Skin of body (tissue), 2 donors: Measurements from ENCODE around the gene SLITRK6. TPM values are rescaled to one million over a fixed set of nuclear protein-coding genes. Genes with fewer than 3 reads are reported as not detected.
"Not testable (repeated sequence)": the region's sequence is repeated elsewhere in the genome, so short reads cannot be mapped to it uniquely, and the experiment has no call there.

ENCODE experiments used
- DNase-seq: peaks from one replicate; lab custom pipeline; 2025; lab: John Stamatoyannopoulos, UW
- total RNA-seq: library from RNA; depleted of rRNA; stranded (reverse); fragments of >200 nt; gene quantifications from one replicate; pipeline ENCODE4 v1.2.3, GENCODE V29; 2014

The SLITRK6 gene, protein sequence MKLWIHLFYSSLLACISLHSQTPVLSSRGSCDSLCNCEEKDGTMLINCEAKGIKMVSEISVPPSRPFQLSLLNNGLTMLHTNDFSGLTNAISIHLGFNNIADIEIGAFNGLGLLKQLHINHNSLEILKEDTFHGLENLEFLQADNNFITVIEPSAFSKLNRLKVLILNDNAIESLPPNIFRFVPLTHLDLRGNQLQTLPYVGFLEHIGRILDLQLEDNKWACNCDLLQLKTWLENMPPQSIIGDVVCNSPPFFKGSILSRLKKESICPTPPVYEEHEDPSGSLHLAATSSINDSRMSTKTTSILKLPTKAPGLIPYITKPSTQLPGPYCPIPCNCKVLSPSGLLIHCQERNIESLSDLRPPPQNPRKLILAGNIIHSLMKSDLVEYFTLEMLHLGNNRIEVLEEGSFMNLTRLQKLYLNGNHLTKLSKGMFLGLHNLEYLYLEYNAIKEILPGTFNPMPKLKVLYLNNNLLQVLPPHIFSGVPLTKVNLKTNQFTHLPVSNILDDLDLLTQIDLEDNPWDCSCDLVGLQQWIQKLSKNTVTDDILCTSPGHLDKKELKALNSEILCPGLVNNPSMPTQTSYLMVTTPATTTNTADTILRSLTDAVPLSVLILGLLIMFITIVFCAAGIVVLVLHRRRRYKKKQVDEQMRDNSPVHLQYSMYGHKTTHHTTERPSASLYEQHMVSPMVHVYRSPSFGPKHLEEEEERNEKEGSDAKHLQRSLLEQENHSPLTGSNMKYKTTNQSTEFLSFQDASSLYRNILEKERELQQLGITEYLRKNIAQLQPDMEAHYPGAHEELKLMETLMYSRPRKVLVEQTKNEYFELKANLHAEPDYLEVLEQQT
- total RNA-seq = 16.8 TPM

DNA sequence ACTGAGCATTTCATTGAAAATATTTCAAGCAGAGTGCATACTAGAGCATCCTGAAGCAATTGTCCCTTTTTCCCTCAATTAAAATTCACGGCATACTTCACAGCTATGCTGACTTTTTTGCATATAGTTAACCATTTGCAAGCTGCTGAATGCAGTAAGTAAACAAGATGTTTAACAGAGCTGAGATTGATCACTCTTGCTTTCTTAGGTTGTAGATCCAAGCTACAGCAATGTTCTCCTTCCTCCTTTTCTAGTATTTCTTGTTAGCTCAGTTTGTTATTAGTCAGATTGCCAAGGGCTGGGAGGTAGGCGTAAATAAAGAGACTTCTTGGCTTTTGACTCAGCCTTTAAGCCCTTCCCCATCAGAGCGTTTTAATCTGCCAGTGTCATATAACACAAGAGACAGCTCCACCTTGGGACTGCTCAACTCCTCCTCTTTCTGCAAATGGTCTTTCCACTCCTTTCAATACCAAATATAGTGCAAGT is at the start of gene SLITRK6:
Gene SLITRK6 (minus strand): TSS at position 323 of the 486 bp plus-strand sequence. CDS start 2,911 bp downstream, outside the sequence.
- DNase-seq = peak; percentile 85

DNA sequence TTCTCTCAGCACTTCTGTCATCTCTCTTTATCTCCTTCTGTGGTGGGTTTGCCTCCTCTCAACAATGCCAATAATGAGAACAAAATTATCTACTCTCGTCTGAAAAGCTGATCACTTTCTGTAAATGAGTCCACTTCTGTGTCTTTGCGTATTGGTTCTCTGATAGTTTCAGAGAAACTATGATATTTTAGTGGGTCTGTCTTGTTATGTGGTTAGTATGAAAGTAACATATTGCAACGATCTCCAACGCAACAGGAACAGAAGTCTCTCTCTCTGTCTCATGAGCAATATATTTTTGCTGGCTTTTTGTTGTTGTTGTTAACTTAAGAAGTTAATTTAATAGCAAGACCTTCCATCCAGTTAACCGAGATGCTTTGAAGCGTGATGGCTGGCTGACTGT is 47.8 kb upstream of the SLITRK6 start:
- no peak for DNase-seq

DNA sequence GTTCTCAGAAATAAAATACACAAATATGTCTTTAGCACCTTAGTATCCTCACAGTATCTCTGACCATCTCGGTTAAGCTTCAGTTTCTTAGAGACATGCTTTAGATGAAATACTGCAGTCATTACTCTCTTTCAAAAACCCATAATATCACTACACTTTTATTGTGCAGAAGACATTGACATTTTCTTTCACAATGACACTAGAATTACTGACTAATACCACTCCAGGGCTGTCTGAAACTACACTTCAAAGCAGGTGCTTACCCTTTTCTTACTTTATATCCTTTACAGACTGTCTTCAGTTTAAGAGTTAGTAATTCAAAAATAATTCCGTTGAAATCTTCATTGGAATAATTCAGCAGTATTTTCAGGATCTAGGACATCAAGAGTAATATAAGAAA is 42.2 kb upstream of the SLITRK6 start:
- no peak for DNase-seq

DNA sequence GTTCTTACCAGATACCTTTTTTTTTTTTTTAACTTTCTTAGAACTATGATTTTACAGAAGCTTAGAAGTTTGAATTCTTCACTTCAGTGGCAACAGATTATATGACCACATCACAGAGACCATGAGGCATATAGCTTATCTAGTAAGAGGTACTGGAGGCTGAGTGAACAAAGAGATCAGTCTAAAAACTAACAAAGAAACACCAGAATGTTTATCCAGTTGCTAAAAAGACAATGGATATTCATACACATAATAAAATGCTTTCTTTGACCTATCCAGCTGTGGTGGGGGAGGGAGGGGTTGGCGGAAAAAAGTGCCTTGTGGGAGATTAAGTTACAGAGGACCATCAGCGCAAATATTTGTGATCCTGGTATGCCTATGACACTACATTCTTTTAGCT is 34.7 kb upstream of the SLITRK6 start:
- no peak for DNase-seq

DNA sequence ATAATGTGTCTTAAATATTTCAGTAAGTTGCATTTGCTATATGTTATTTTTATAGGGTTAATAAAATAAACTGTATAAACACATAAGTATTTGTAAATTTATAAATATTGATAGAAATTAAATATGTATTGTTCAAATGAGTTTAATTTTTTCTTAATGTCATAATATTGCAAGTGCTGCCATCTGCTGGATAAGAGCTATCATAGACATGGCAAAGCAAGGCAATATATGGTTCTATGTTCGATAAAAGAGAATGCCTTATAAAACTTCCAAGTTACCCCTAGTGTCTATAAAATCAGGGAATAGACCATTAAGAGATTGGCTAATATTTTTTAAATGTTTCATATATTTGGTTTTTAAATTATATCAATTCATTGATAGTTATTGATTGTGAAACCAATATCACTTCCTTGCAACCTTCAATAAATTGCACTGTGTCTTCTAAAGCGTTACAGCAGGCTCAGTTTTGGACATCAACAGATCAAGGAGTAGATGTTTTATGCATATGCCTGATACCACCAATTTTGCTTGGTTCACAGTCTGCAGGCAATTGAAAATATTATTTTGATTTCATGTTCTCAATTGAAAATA is 29.0 kb upstream of the SLITRK6 start:
- DNase-seq = no peak

DNA sequence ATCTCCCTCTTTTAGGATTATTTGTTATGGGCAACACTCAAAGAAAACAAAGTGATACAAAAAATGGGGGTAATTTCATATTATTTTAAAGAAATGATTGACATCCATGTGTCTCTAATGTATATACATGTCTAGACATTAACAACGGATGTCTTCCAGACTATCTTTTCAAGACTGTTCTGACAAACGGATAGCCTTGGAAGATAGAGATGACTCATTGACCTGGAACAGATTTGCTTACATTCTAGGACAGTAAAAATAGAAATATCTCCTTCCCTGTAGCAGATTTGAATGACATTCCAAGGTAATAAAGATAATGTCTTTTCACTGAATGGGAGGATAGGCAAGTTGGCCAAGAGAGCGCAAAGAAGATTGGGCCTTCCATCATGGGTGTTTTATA is 26.2 kb upstream of the SLITRK6 start:
- no peak for DNase-seq

DNA sequence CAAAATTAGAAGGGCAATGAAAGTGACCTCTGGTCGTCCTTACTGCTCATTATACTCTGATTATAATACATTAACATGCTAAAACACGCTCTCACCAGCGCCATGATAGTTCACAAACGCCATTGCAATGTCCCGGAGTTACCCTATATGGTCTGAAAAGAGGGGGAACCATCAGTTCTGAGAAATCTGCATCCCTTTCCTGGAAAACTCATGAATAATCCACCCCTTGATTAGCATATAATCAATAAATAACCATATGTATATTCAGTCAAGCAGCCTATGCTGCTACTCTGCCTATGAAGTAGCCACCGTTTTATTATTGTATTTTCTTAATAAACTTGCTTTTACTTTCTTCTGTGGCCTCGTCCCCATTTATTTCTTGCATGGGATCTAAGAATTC is 24.6 kb upstream of the SLITRK6 start:
- DNase-seq = no peak

DNA sequence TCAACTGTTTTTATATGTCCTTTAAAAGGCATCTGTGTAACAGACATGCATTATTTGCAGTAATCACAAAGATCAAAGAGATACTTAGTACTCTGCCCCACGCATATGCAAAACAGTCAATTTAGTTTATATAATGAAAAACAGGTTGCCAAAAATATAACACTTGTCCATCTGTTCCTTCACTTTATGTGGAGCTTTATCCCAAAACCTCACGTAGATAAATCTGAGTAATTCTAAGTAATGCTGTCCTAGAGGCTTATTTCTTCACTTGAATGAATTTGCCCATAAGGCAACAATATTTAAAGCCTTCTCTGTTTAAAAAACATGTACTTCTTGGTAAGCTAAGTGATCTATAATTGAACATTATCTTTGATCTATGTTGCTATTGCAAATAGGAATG is 20.3 kb upstream of the SLITRK6 start:
- peak; percentile 17 for DNase-seq

DNA sequence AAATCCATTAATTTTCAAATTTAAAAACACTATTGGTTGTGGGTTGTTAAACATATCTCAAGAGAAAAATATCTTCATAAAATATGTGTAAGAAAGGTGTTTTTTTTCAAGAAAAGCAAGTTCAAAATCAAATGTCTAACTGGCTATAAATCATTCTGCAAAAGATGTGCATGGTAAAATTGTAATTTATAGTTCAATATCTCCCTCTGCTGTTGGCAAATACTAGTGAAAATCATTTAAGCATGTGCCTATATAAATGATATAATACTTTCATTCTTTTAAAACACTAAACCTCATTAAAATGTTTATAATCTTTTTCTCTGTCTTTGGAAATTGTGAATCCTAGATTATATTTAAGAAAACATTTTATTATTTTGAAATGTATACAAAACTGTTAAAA is 17.2 kb upstream of the SLITRK6 start:
- no peak for DNase-seq

DNA sequence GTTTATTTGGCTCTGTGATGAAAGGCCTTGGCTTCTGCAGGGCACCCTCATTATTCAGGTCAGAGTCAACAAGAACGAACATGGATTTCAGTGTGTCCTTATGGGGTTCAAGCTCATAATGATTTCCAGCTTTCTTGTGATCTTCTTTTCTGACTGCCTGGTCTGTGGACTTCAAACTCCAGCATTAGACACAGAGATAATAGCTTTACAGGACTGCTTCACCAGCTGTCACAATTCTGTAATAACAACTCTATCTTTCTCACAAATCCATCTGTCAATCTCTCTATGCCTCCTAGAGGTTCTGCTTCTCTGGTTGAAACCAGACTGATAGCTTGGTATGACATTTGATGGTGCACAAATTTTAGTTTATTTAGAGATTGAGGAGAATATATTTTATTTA is 13.1 kb upstream of the SLITRK6 start:
- DNase-seq = no peak

DNA sequence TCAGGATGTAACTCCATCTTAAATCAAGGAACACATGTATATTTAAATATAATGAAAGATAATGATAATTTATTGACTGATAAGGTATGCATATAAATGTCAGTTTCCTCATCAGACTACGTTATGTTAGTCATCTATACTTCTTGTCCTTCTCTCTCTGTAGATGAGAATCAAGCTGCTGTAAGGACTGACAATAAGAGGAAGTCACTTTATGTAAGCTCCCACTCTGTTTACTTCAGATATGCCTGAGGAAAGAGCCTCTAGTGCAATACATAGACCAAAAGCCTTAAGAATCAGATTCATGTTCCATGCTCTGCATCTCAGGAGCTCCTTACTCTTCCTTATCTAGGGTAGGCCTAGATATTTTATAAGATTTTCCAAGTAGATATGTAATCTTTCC is 9.6 kb upstream of the SLITRK6 start:
- DNase-seq = no peak

DNA sequence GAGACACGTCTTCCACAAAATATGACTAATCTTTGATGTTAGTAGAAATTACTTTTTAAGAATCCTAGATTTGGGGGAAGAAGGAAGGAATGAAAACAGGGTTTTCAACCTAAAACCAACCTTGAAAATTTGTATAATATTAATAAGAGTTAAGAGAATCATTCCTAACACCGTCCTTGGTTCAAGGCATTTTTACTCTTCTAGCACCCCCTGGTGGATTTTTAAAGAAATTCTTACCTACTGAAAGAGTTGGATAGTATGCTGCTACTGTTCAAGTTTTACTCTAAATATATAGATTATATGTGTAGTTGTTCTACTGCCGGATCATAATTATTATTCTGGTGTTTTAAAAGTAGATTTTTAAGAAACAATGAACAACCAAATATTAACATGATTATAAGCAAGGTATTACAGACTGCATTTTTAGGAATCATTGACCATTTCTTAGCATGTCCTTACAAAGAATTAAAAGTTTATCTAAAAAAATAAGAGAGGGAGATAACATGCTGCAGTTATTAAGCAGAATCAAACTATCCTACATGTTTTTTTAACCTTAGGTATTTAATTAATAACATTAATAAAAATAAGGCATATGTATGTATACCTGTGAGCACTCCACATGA is 7.4 kb upstream of the SLITRK6 start:
- no peak for DNase-seq

DNA sequence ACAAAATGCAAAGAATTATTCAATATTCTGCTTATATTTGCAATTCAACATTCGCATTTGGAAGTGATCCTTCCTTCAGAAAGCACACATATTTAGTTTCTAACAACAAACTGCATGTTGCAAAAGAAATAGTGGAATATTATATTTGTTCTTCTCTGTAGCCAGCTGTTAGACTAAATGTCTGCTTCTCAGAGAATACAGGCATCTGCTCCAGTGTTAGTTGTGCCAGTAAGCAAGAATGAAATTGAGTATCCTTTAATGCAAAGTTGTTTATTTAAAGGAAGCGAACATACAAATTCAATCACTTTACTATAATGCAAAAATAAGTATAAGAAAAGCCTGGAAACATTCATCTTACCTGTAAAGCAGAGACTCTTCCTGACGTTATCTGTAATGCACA is 663 bp downstream of the SLITRK6 start:
- no peak for DNase-seq

DNA sequence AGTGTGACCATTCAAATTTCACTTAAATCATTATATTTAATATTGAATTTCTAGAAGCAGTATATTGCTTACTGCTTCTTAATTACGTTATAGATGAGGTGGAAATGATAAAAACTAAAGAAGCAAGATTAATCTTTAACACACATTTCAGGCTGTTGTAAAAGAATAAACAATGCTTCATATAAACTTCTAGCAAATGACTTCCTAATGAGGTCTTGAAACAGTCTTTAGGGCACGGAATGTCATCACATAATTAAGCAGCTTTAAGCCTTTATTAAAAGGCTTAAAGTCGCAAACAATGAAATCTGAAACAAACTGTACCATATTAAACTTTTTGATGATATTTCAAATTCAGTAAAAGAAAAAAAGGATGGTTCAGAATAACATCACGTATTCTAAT is 1.9 kb downstream of the SLITRK6 start:
- DNase-seq = no peak

DNA sequence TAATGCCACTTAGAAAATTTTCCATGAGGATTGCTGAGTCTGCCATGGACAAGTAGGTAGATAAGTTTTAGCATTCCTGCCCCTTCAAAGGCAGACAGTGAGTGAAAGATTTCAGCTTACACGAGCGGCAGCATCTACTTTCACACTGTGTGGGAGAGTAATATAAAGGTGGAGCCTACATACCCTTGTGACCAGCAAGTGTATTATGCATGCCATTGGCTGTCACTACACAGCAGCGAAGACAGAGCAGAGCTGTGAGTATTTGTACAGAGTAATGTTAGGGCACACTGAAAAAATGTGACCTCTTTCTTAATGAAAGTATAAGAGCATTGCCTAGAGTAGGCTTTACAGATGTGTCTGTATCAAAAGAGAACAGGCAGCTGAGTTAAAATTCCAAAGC is 14.0 kb downstream of the SLITRK6 start:
- DNase-seq = no peak

DNA sequence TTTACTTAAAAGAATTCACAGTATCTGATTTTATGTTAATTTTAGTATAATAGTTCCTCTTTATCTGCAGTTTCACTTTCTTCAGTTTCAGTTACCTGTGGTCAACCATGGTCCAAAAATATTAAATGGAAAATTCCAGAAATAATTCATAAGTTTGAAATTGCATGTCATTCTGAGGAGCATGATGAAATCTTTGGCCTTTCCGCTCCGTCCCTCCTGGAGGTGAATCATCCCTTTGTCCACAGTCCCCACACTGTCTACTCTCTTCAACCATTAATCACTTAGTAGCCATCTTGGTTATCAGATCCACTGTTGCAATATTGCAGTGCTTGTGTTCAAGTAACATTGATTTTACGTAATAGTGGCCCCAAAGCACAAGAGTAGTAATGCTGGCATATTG is 26.9 kb downstream of the SLITRK6 start:
- no peak for DNase-seq

DNA sequence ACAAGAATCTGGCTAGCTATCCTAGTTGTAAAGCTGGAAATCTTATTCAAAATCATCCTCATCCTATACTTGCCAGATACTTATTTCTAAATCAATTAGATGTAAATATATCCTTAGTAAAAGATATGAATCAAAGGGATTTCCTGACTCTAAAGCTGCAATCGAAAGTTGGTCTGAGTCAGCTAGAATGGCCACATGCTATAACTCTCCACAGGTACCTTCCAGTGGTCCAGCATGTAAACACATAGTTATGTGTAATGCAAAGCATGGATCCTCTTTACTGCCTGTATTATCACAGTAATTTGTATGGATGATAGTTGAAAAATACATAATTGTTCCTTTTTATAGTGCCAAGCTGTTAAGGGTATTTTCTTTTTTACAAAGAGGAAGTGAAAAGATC is 27.4 kb downstream of the SLITRK6 start:
- no peak for DNase-seq

DNA sequence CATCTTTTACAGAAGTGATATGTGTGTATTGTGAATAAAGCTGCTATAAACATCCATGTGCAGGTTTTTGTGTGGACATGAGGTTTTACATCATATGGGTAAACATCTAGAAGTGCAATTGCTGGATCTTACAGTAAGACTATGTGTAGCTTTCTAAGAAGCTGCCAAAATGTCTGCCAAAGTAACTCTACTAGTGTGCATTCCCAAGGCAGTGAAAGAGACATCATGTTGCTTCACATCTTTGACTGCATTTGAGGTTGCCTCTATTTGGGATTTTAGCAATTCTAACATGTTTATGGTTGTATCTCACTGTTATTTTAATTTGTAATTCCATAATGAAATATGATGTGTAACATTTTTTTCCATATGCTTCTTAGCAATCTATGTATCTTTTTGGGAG is 30.3 kb downstream of the SLITRK6 start:
- no peak for DNase-seq

DNA sequence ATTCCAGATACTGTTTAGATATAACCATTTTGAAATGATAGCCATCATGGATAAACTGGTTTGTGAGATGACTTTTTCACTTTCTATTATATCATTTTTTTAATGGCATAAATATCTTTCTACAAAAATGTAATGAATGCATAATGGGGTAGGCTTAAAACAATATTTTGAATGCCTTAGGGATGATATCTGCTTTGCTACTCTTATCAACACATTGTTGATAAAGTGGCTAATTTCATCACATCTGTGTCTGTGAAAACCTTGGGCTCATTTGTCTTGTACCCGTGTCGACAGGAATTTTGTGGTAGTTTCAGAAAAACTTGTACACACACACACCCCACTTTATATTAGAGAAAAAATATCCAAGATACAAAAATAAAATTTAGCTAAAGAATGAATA is 44.1 kb downstream of the SLITRK6 start:
- DNase-seq = no peak

DNA sequence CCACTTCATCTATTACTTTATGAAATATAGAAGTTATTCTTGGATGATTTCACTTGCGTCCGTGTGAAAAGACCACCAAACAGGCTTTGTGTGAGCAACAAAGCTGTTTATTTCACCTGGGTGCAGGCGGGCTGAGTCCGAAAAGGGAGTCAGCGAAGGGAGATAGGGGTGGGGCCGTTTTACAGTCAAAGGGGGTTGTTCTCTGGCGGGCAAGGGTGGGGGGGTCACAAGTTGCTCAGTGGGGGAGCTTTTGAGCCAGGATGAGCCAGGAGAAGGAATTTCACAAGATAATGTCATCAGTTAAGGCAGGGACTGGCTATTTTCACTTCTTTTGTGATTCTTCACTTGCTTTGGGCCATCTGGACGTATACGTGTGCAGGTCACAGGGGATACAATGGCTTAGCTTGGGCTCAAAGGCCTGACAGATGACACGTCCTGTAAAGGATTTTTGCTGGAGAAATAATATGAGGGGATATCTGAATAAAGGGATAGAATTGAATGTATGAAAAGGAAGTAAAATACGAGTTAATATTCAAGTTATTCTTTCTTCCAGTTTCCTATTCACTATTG is 55.9 kb downstream of the SLITRK6 start:
- not testable (repeated sequence) for DNase-seq
